GM13977 (cell line): Measurements from ENCODE around the gene PSMB7.

Experiments used
- DNase-seq: peaks from one replicate; pipeline ENCODE4 v3.0.0; 2012; ENCODE audit warnings: low spot score
- CTCF ChIP-seq: IDR thresholded peaks from 2 replicates; pipeline ENCODE4 v1.5.1; 2012; ENCODE audit warnings: mild to moderate bottlenecking, control low read depth; ENCODE audit not compliant: insufficient read depth; ENCODE audit errors: extremely low read depth, missing control alignments
- in situ Hi-C: fragments of 300-500 bp; cut with MboI; formaldehyde crosslinking; loops from one replicate; pipeline ENCODE4 v1.12.0; 2022; ENCODE audit warnings: low sequenced_read_pairs, low pct_unique_long_range_greater_than_20kb, mixed read lengths, inconsistent platforms; ENCODE audit not compliant: unreplicated experiment

The PSMB7 gene

GRCh38 chr9:124438091-124438490, 22.8 kb upstream of the PSMB7 start:
- in situ Hi-C loops: no loop called here
- TF ChIP-seq CTCF: no peak
- no peak for DNase-seq

- in situ Hi-C loops: no loop called here
- DNase-seq: no peak
- TF ChIP-seq CTCF: no peak
These were observed 21.8 kb upstream of the PSMB7 start for GRCh38 chr9:124437086-124437485.

GRCh38 chr9:124436320-124436719, 21.1 kb upstream of the PSMB7 start:
- DNase-seq: no peak
- in situ Hi-C loops: no loop called here
- no peak for TF ChIP-seq CTCF

GRCh38 chr9:124429530-124429867, 14.3 kb upstream of the PSMB7 start:
- no peak for TF ChIP-seq CTCF
- in situ Hi-C loops: no loop called here
- DNase-seq: no peak

GRCh38 chr9:124428751-124429529, 13.7 kb upstream of the PSMB7 start:
- in situ Hi-C loops: no loop called here

GRCh38 chr9:124427281-124427680, 12.0 kb upstream of the PSMB7 start:
- in situ Hi-C loops: no loop called here
- no peak for DNase-seq
- TF ChIP-seq CTCF: no peak

More at GRCh38 chr9:124428751-124429529, 13.7 kb upstream of the PSMB7 start:
- no peak for TF ChIP-seq CTCF
- DNase-seq: no peak
